HL-60 (cell line): ENCODE results near the gene CSNK1A1.

Source experiments
- DNase-seq, 2 experiments: peaks; one replicate each; pipeline ENCODE4 v3.0.0-alpha.2; 2010 to 2020; ENCODE audit warnings: low read depth in 1 of 2, low spot score in 1 of 2
- H3K27ac ChIP-seq: fragments of 250-450 bp; sonication (Bioruptor Pico); replicated peaks from 2 replicates; pipeline ENCODE4 v1.5.1; 2020; ENCODE audit warnings: mild to moderate bottlenecking, moderate library complexity
- H3K27me3 ChIP-seq: fragments of 250-450 bp; sonication (Bioruptor Pico); 2 replicates; pipeline ENCODE4 v1.5.1; 2021; ENCODE audit warnings: mild to moderate bottlenecking, moderate library complexity; ENCODE audit not compliant: insufficient read depth, poor library complexity, severe bottlenecking
- H3K4me3 ChIP-seq: replicated peaks from 2 replicates; pipeline ENCODE4 v1.5.1; 2011; ENCODE audit warnings: mild to moderate bottlenecking, control low read depth, low read length; ENCODE audit not compliant: insufficient read depth
- GABPA ChIP-seq: IDR thresholded peaks from 2 replicates; pipeline ENCODE4 v1.6.1; 2012; ENCODE audit warnings: low read depth
- POLR2AphosphoS5 ChIP-seq: IDR thresholded peaks from 2 replicates; pipeline ENCODE4 v1.6.1; 2012; ENCODE audit warnings: low read depth
- SPI1 ChIP-seq: IDR thresholded peaks from 2 replicates; pipeline ENCODE4 v1.6.1; 2012; ENCODE audit warnings: low read depth, mild to moderate bottlenecking, borderline replicate concordance
- TF ChIP-seq, protein P1 (sequence below): IDR thresholded peaks from one replicate; pipeline ENCODE4 v1.5.1; 2011; ENCODE audit warnings: low read length, control low read depth, inconsistent platforms; ENCODE audit not compliant: insufficient read depth
- TF ChIP-seq, protein P2 (sequence below): IDR thresholded peaks from 2 replicates; pipeline ENCODE4 v1.6.1; 2012; ENCODE audit warnings: low read depth; ENCODE audit not compliant: insufficient replicate concordance

Gene CSNK1A1

DNA sequence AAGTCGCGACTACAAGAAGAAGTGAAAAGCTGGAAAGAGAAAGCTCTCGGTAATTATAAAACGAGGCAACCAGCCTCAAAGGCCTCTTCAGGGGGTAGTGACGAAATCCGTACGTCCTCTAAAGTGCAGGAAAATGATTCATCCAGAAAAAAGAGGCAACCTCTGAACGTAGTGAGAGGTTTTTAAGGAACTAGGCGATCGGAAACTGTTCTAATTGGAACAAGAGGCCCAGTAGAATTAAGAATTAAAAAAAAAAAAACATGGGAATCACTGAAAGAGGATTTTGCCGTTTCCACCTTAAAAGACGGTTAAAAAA is 1.0 kb downstream of the CSNK1A1 start:
- no peak for TF ChIP-seq GABPA
- TF ChIP-seq, protein P1, sequence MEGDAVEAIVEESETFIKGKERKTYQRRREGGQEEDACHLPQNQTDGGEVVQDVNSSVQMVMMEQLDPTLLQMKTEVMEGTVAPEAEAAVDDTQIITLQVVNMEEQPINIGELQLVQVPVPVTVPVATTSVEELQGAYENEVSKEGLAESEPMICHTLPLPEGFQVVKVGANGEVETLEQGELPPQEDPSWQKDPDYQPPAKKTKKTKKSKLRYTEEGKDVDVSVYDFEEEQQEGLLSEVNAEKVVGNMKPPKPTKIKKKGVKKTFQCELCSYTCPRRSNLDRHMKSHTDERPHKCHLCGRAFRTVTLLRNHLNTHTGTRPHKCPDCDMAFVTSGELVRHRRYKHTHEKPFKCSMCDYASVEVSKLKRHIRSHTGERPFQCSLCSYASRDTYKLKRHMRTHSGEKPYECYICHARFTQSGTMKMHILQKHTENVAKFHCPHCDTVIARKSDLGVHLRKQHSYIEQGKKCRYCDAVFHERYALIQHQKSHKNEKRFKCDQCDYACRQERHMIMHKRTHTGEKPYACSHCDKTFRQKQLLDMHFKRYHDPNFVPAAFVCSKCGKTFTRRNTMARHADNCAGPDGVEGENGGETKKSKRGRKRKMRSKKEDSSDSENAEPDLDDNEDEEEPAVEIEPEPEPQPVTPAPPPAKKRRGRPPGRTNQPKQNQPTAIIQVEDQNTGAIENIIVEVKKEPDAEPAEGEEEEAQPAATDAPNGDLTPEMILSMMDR: no peak
- TF ChIP-seq POLR2AphosphoS5: no peak
- TF ChIP-seq SPI1: no peak
- TF ChIP-seq, protein P2, sequence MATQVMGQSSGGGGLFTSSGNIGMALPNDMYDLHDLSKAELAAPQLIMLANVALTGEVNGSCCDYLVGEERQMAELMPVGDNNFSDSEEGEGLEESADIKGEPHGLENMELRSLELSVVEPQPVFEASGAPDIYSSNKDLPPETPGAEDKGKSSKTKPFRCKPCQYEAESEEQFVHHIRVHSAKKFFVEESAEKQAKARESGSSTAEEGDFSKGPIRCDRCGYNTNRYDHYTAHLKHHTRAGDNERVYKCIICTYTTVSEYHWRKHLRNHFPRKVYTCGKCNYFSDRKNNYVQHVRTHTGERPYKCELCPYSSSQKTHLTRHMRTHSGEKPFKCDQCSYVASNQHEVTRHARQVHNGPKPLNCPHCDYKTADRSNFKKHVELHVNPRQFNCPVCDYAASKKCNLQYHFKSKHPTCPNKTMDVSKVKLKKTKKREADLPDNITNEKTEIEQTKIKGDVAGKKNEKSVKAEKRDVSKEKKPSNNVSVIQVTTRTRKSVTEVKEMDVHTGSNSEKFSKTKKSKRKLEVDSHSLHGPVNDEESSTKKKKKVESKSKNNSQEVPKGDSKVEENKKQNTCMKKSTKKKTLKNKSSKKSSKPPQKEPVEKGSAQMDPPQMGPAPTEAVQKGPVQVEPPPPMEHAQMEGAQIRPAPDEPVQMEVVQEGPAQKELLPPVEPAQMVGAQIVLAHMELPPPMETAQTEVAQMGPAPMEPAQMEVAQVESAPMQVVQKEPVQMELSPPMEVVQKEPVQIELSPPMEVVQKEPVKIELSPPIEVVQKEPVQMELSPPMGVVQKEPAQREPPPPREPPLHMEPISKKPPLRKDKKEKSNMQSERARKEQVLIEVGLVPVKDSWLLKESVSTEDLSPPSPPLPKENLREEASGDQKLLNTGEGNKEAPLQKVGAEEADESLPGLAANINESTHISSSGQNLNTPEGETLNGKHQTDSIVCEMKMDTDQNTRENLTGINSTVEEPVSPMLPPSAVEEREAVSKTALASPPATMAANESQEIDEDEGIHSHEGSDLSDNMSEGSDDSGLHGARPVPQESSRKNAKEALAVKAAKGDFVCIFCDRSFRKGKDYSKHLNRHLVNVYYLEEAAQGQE: no peak
- DNase-seq: peak; percentile 58 to 72
- H3K4me3 ChIP-seq: peak overlapping the region; percentile 77
- no peaks in the 10 kb centered on the region for H3K27me3 ChIP-seq
- H3K27ac ChIP-seq: peak overlapping the region; percentile 97

GRCh38 chr5:149549461-149550267 is 1.6 kb downstream of the CSNK1A1 start:
- Histone ChIP-seq H3K4me3 (peak overlapping the region; percentile 77), H3K27ac (peak overlapping the region; percentile 97), H3K27me3 (no peaks in the 10 kb centered on the region)
- TF ChIP-seq SPI1: peak; percentile 94
- TF ChIP-seq GABPA: no peak
- peak in 1 of 2 experiments; percentile 52 for DNase-seq

DNA sequence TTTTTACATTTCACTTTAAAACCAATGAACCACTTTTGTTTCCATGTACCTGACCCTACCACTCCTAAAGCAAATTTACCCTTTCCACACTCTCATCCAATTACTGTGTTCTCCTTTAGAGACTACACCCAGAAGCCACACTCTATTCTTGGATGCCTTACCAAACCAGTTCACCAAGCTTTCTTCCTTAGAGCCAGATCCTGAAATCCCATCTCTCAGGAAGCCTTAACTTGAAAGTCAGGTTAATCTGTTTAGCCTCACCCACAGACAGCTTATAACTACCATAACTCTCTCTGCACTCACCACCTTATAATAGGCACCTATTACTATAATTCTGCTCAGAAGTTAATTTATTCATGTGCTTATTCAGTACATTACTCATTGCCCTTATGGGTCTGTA is 4.3 kb downstream of the CSNK1A1 start:
- Histone ChIP-seq H3K27me3 (no peaks in the 10 kb centered on the region), H3K27ac (no peak overlapping the region), H3K4me3 (no peak overlapping the region)
- no peak for DNase-seq
- TF ChIP-seq POLR2AphosphoS5: no peak
- no peak for TF ChIP-seq GABPA
- no peak for TF ChIP-seq SPI1
- TF ChIP-seq, protein P1: no peak
- TF ChIP-seq, protein P2: no peak

- DNase-seq: no peak
- no peak overlapping the region for H3K27ac ChIP-seq
- TF ChIP-seq, protein P2: no peak
- TF ChIP-seq, protein P1: no peak
- no peak for TF ChIP-seq GABPA
- peak; percentile 11; the same call in 1 of the 2 replicates for TF ChIP-seq POLR2AphosphoS5
- no peak for TF ChIP-seq SPI1
Measured at GRCh38 chr5:149545327-149545726, 5.9 kb downstream of the CSNK1A1 start.

More at GRCh38 chr5:149545327-149545726, 5.9 kb downstream of the CSNK1A1 start:
- H3K4me3 ChIP-seq: no peak overlapping the region
- H3K27me3 ChIP-seq: no peaks in the 10 kb centered on the region
